Measurements from ENCODE around the gene MBTPS1. TPM values are rescaled to one million over a fixed set of nuclear protein-coding genes. Genes with fewer than 3 reads are reported as not detected.
A peak's percentile ranks its signal among the peaks of the same experiment; 100 is the strongest.

The MBTPS1 gene
- total RNA-seq, 1 donor from 2014 or later = 88.7 TPM

DNA sequence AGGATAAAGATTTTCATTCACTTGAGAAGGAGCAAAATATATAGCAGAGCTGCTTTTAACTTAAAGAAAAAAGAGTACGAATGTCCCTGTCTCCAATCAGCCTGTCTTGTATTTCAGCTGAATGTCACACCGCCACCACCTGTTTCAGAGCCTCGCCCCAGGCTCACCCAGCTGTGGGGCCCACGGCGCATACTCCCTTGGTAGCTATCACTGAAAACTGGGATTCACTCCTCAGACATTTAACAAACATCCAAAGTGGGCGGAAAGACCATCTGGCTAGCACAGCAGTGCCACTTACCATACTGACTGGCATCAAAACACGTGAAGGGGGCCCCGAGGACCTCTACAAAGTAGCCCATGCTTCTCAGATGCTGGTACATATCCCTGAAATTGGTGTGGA is 48.7 kb downstream of the MBTPS1 start:
- Mint-ChIP-seq H3K36me3 (ENCODE audit: low read depth) (peaks cover 28% of the 10 kb centered on the region), H3K27me3 (ENCODE audit: low read depth) (no peaks in the 10 kb centered on the region), H3K9me3 (ENCODE audit: low read depth) (no peaks in the 10 kb centered on the region), H3K27ac (ENCODE audit: unreplicated experiment) (no peak overlapping the region), H3K4me3 (ENCODE audit: unreplicated experiment) (no peak overlapping the region), H3K4me1 (ENCODE audit: low read depth) (peaks cover 8% of the 10 kb centered on the region)
- DNase-seq (ENCODE audit: low spot score) = no peak
- TF ChIP-seq, protein P1, sequence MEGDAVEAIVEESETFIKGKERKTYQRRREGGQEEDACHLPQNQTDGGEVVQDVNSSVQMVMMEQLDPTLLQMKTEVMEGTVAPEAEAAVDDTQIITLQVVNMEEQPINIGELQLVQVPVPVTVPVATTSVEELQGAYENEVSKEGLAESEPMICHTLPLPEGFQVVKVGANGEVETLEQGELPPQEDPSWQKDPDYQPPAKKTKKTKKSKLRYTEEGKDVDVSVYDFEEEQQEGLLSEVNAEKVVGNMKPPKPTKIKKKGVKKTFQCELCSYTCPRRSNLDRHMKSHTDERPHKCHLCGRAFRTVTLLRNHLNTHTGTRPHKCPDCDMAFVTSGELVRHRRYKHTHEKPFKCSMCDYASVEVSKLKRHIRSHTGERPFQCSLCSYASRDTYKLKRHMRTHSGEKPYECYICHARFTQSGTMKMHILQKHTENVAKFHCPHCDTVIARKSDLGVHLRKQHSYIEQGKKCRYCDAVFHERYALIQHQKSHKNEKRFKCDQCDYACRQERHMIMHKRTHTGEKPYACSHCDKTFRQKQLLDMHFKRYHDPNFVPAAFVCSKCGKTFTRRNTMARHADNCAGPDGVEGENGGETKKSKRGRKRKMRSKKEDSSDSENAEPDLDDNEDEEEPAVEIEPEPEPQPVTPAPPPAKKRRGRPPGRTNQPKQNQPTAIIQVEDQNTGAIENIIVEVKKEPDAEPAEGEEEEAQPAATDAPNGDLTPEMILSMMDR (IDR thresholded peaks at IDR 0.05) = no peak

DNA sequence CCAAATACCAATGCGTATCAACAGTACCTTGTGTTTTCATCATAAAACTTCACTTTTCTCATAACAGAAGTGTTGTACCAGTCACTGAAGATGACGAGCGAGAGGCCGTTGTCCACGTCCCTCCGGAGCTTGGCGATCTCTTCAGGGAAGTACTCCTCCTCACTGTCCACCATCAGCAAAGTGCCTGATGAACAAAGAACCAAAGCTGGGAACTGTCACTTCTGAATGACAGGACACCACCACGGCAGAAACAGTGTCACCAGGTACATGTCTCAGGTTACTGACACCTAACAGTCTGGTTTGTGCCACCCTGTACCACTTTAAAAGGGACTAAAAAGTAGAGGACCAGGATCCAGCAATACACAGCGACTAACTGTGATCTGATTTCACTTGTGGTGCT is 49.1 kb downstream of the MBTPS1 start:
- no peak for DNase-seq (ENCODE audit: low spot score)
- TF ChIP-seq, protein P1 (IDR thresholded peaks at IDR 0.05) = no peak
- H3K4me3 Mint-ChIP-seq (ENCODE audit: unreplicated experiment) = no peak overlapping the region
- H3K27me3 Mint-ChIP-seq (ENCODE audit: low read depth) = no peaks in the 10 kb centered on the region
- H3K27ac Mint-ChIP-seq (ENCODE audit: unreplicated experiment) = no peak overlapping the region
- no peaks in the 10 kb centered on the region for H3K9me3 Mint-ChIP-seq (ENCODE audit: low read depth)
- H3K4me1 Mint-ChIP-seq (ENCODE audit: low read depth) = peaks cover 10% of the 10 kb centered on the region
- peaks cover 30% of the 10 kb centered on the region for H3K36me3 Mint-ChIP-seq (ENCODE audit: low read depth)

DNA sequence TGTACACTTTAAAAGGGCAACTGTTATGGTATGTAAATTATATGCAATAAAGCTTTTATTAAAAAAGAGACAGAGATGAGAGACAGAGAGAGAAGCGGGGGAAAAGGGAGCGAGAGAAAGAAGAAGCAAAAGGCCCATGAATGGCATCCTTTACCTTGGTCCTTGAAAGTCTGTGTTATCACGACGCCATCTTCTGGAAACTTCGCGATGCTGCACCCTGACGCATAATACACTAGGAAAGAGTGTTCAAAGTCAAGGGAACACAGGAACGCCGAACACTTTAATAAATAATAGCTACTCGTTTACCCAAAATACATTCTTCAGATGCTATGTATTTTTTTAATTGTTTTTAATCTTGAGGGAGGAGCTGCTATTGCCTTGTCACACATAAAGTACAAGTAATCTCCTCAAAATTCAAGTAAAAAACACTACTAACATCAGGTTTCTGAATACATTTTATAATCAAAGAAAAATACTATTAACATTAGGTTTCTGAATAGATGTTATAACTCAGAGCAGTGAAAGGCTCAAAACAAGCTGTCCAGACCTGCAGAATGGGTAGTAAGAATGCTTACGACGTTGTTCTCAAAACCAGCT is 51.1 kb downstream of the MBTPS1 start:
- TF ChIP-seq, protein P1 (IDR thresholded peaks at IDR 0.05) = peak; percentile 90
- H3K27me3 Mint-ChIP-seq (ENCODE audit: low read depth) = no peaks in the 10 kb centered on the region
- H3K4me1 Mint-ChIP-seq (ENCODE audit: low read depth) = peaks cover 4% of the 10 kb centered on the region
- no peak overlapping the region for H3K4me3 Mint-ChIP-seq (ENCODE audit: unreplicated experiment)
- H3K36me3 Mint-ChIP-seq (ENCODE audit: low read depth) = peaks cover 35% of the 10 kb centered on the region
- H3K27ac Mint-ChIP-seq (ENCODE audit: unreplicated experiment) = no peak overlapping the region
- no peaks in the 10 kb centered on the region for H3K9me3 Mint-ChIP-seq (ENCODE audit: low read depth)
- DNase-seq (ENCODE audit: low spot score) = no peak

DNA sequence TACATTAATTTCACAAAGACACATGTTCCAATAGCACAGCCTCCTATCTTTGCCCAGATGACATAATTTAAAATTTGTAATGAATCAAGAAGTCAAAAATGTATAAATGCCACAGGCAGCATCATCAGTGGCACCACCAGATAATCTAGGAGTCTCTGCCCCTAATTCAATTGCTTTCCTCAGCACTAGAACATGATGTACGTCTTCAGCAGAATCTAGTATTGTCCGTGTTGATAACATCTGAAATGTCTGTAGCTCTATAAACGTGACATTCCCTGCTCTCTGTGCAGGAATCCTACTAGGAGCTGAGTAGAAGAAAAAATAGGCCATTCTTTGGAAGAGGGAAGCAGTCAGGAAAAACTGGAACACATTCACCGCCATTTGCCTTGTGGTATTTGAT is 52.8 kb downstream of the MBTPS1 start:
- H3K9me3 Mint-ChIP-seq (ENCODE audit: low read depth) = no peaks in the 10 kb centered on the region
- H3K36me3 Mint-ChIP-seq (ENCODE audit: low read depth) = peaks cover 27% of the 10 kb centered on the region
- no peaks in the 10 kb centered on the region for H3K27me3 Mint-ChIP-seq (ENCODE audit: low read depth)
- H3K4me3 Mint-ChIP-seq (ENCODE audit: unreplicated experiment) = no peak overlapping the region
- TF ChIP-seq, protein P1 (IDR thresholded peaks at IDR 0.05) = no peak
- no peak overlapping the region for H3K27ac Mint-ChIP-seq (ENCODE audit: unreplicated experiment)
- DNase-seq (ENCODE audit: low spot score) = no peak
- peaks cover 4% of the 10 kb centered on the region for H3K4me1 Mint-ChIP-seq (ENCODE audit: low read depth)

DNA sequence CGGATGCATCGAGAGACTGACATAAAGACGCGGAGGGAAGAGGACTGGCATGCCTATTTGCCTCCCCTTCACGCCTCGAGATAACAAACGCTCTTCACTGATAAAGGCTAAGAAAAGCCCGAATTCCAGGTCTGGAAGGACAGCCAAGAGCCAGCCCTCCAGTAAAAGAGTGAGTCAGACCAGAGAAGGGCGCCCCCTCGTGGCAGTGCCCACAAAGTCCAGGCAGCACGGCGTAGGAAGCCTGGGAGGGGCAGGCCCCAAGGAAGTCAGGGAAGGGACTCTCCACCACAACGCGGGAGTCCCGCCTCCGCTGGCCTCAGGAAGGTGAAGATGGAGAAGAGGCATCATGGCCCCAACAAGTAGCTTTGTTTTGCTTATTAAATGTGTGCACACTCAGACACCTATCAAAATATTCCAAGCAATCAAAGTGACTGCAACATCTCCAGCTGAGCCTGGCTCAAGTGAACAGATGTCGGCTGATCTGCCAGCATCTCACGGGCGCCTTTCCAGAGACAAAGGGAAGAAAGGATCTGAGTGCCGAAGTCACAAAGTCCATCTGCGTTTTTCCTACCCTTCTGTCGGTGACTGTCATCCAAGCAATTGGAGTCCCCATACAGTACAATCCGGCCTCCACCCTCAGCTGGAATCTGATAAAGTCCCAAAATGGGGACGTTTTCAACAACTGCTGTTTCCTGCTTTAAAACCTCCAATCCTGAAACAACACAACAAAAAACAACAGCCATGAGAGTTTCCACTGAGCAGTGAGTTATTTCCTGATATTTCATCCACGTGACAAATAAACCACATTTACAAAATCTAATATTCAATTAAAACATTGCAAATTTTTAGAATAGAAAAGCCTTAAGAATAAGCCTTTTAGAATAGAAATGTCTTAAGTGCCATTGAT is 53.8 kb downstream of the MBTPS1 start:
- TF ChIP-seq, protein P1 (IDR thresholded peaks at IDR 0.05) = peak; percentile 96
- DNase-seq (ENCODE audit: low spot score) = no peak
- H3K4me3 Mint-ChIP-seq (ENCODE audit: unreplicated experiment) = no peak overlapping the region
- H3K27me3 Mint-ChIP-seq (ENCODE audit: low read depth) = no peaks in the 10 kb centered on the region
- H3K4me1 Mint-ChIP-seq (ENCODE audit: low read depth) = peaks cover 4% of the 10 kb centered on the region
- peaks cover 25% of the 10 kb centered on the region for H3K36me3 Mint-ChIP-seq (ENCODE audit: low read depth)
- peak overlapping the region; percentile 33 for H3K27ac Mint-ChIP-seq (ENCODE audit: unreplicated experiment)
- no peaks in the 10 kb centered on the region for H3K9me3 Mint-ChIP-seq (ENCODE audit: low read depth)
